C4-2B (cell line): ENCODE data around the gene UNCX.

Experiments
- ZFX ChIP-seq: fragments of 450-650 bp; IDR thresholded peaks from 2 replicates; pipeline ENCODE4 v1.6.1; 2017
- TF ChIP-seq, protein P1 (sequence below): fragments of 450-650 bp; conservative IDR thresholded peaks from 2 replicates; pipeline ENCODE4 v1.5.1; 2017; ENCODE audit warnings: mild to moderate bottlenecking

DNA sequence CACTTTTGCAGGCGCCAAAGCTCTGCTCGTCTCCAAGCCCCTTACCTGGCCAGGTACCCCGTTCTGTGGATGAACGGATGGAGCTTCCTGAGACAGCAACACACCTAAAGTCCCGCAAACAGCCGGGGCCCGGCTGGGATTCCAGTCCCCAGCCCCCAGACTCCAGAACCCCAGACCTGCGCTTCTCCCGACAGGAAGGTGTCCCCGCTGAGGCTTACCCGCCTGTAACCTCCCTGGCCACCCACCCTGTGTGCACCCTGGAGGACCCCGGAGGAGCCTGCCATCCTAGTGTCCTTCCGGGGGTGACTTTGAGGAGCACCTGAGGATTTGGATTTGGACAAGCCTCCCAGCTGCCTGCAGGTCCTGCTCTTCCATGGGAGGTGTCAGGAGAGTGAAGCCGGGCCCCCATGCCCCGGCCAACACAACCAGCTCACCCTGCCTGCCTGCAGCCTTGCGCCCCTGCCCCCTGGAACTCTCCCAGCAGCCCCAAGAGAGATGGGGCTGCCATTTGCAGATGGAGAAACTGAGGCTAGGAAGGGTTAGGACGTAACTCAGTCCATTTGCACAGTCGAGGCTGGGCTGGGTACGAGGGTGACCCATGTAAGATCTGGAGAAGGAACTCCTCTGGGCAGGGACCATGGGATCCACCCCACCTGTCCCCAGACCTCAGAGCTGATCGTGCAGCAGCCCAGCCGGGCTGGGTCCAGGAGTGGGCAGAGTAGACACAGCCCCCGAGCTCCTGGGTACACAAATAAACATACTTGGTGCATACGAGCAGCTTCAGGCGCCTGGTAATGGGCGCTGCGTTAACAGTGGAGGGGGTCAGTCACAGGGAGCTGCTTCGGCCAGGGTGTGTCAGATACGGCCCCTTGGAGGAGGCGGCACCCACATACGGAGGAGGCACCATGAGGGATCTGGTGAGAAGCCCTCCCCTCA lies 31.9 kb downstream of the UNCX start:
- TF ChIP-seq, protein P1, sequence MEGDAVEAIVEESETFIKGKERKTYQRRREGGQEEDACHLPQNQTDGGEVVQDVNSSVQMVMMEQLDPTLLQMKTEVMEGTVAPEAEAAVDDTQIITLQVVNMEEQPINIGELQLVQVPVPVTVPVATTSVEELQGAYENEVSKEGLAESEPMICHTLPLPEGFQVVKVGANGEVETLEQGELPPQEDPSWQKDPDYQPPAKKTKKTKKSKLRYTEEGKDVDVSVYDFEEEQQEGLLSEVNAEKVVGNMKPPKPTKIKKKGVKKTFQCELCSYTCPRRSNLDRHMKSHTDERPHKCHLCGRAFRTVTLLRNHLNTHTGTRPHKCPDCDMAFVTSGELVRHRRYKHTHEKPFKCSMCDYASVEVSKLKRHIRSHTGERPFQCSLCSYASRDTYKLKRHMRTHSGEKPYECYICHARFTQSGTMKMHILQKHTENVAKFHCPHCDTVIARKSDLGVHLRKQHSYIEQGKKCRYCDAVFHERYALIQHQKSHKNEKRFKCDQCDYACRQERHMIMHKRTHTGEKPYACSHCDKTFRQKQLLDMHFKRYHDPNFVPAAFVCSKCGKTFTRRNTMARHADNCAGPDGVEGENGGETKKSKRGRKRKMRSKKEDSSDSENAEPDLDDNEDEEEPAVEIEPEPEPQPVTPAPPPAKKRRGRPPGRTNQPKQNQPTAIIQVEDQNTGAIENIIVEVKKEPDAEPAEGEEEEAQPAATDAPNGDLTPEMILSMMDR = no peak
- no peak for TF ChIP-seq ZFX
